Measurements from ENCODE around the gene SRSF9. TPM values are rescaled to one million over a fixed set of nuclear protein-coding genes. Genes with fewer than 3 reads are reported as not detected.

Gene SRSF9
- total and polyA plus RNA-seq, 2 of the 13 experiments (the other 11 are each of a cell fraction or from before 2014, with no cell fraction given) = 125 to 144 TPM

GRCh38 chr12:120445911-120446843 is 23.4 kb downstream of the SRSF9 start, which contains the start of the genes GATC and TRIAP1 (continued):
- peak; percentile 81 for TF ChIP-seq ATF3 (CRISPR knock-in tag; IDR thresholded peaks at IDR 0.05)
- peak; percentile 77; the same call in 1 of the 2 replicates for TF ChIP-seq HOXD1 (CRISPR knock-in tag; IDR thresholded peaks at IDR 0.05)
- TF ChIP-seq BCL3 (CRISPR knock-in tag; IDR thresholded peaks at IDR 0.05) = peak; percentile 68; the same call in 1 of the 2 replicates
- TF ChIP-seq ZBTB34 (CRISPR knock-in tag; IDR thresholded peaks at IDR 0.05) = peak; percentile 68
- TF ChIP-seq ZNF674 (CRISPR knock-in tag; IDR thresholded peaks at IDR 0.05; ENCODE audit: low read depth) = peak; percentile 84; the same call in 1 of the 2 replicates
- peak; percentile 94 for TF ChIP-seq UBTF (CRISPR knock-in tag; IDR thresholded peaks at IDR 0.05)
- TF ChIP-seq ZNF446 (CRISPR knock-in tag; IDR thresholded peaks at IDR 0.05) = no peak
- TF ChIP-seq ZNF331 (CRISPR knock-in tag; IDR thresholded peaks at IDR 0.05) = peak; percentile 82
- TF ChIP-seq NFRKB (IDR thresholded peaks at IDR 0.05) = no peak
- peak; percentile 50 for TF ChIP-seq BCL6 (CRISPR knock-in tag; IDR thresholded peaks at IDR 0.05)
- peak; percentile 73; the same call in 1 of the 2 replicates for TF ChIP-seq NKX3-1 (CRISPR knock-in tag; IDR thresholded peaks at IDR 0.05)
- peak; percentile 88 for TF ChIP-seq HMGXB3 (CRISPR knock-in tag; IDR thresholded peaks at IDR 0.05; ENCODE audit: borderline replicate concordance)
- TF ChIP-seq CC2D1A (CRISPR knock-in tag; IDR thresholded peaks at IDR 0.05) = no peak
- TF ChIP-seq ZNF44 (CRISPR knock-in tag; IDR thresholded peaks at IDR 0.05) = peak; percentile 91; the same call in 1 of the 2 replicates
- TF ChIP-seq ZSCAN5A (CRISPR knock-in tag; IDR thresholded peaks at IDR 0.05; ENCODE audit: borderline replicate concordance) = peak; percentile 75; the same call in 1 of the 2 replicates
- no peak for TF ChIP-seq REXO4 (CRISPR knock-in tag; IDR thresholded peaks at IDR 0.05; ENCODE audit: borderline replicate concordance)

Data from HepG2 (cell line).